ENCODE measurements around the gene EPB41L2.
"Not testable (repeated sequence)": the region's sequence is repeated elsewhere in the genome, so short reads cannot be mapped to it uniquely, and the experiment has no call there.

EPB41L2 gene

GRCh38 chr6:131024565-131024964 is 38.5 kb downstream of the EPB41L2 start:
- no peak overlapping the region for H3K4me3 ChIP-seq (ENCODE audit: low read length in 2 of 2)
- no peak overlapping the region for H3K9ac ChIP-seq (ENCODE audit: low read depth in 1 of 2, low read length in 2 of 2)
- H3K27me3 ChIP-seq (ENCODE audit: control insufficient read depth in 2 of 2, insufficient read depth in 2 of 2, low read length in 2 of 2), result no peaks in the 10 kb centered on the region
- no peaks in the 10 kb centered on the region for H3K9me3 ChIP-seq (ENCODE audit: control insufficient read depth in 2 of 2, low read length in 2 of 2)
- H3K27ac ChIP-seq (ENCODE audit: low read depth in 2 of 2, low read length in 2 of 2), result no peak overlapping the region
- H3K4me1 ChIP-seq (ENCODE audit: control insufficient read depth in 2 of 2, insufficient read depth in 2 of 2, low read length in 2 of 2), result peaks cover 0 to 3% of the 10 kb centered on the region in 2 donors
- H3K36me3 ChIP-seq (ENCODE audit: control insufficient read depth in 2 of 2, insufficient read depth in 2 of 2, low read length in 2 of 2), result no peaks in the 10 kb centered on the region

- no peak overlapping the region for H3K27ac ChIP-seq (ENCODE audit: low read depth in 2 of 2, low read length in 2 of 2)
- no peaks in the 10 kb centered on the region for H3K9me3 ChIP-seq (ENCODE audit: control insufficient read depth in 2 of 2, low read length in 2 of 2)
- peaks cover 0 to 3% of the 10 kb centered on the region in 2 donors for H3K4me1 ChIP-seq (ENCODE audit: control insufficient read depth in 2 of 2, insufficient read depth in 2 of 2, low read length in 2 of 2)
- no peak overlapping the region for H3K4me3 ChIP-seq (ENCODE audit: low read length in 2 of 2)
- H3K36me3 ChIP-seq (ENCODE audit: control insufficient read depth in 2 of 2, insufficient read depth in 2 of 2, low read length in 2 of 2), result no peaks in the 10 kb centered on the region
- no peak overlapping the region for H3K9ac ChIP-seq (ENCODE audit: low read depth in 1 of 2, low read length in 2 of 2)
- H3K27me3 ChIP-seq (ENCODE audit: control insufficient read depth in 2 of 2, insufficient read depth in 2 of 2, low read length in 2 of 2), result no peaks in the 10 kb centered on the region
Observed at GRCh38 chr6:131023834-131024504, 39.1 kb downstream of the EPB41L2 start.

- Histone ChIP-seq H3K27ac (ENCODE audit: low read depth in 2 of 2, low read length in 2 of 2) (no peak overlapping the region), H3K9ac (ENCODE audit: low read depth in 1 of 2, low read length in 2 of 2) (no peak overlapping the region), H3K36me3 (ENCODE audit: control insufficient read depth in 2 of 2, insufficient read depth in 2 of 2, low read length in 2 of 2) (no peaks in the 10 kb centered on the region), H3K9me3 (ENCODE audit: control insufficient read depth in 2 of 2, low read length in 2 of 2) (no peaks in the 10 kb centered on the region), H3K4me1 (ENCODE audit: control insufficient read depth in 2 of 2, insufficient read depth in 2 of 2, low read length in 2 of 2) (peaks cover 0 to 3% of the 10 kb centered on the region in 2 donors), H3K27me3 (ENCODE audit: control insufficient read depth in 2 of 2, insufficient read depth in 2 of 2, low read length in 2 of 2) (no peaks in the 10 kb centered on the region), H3K4me3 (ENCODE audit: low read length in 2 of 2) (no peak overlapping the region)
Observed at GRCh38 chr6:131022691-131023090, 40.4 kb downstream of the EPB41L2 start.

GRCh38 chr6:131017962-131018361 is 45.1 kb downstream of the EPB41L2 start:
- no peaks in the 10 kb centered on the region for H3K9me3 ChIP-seq (ENCODE audit: control insufficient read depth in 2 of 2, low read length in 2 of 2)
- no peak overlapping the region for H3K4me3 ChIP-seq (ENCODE audit: low read length in 2 of 2)
- H3K27ac ChIP-seq (ENCODE audit: low read depth in 2 of 2, low read length in 2 of 2), result no peak overlapping the region
- no peaks in the 10 kb centered on the region for H3K36me3 ChIP-seq (ENCODE audit: control insufficient read depth in 2 of 2, insufficient read depth in 2 of 2, low read length in 2 of 2)
- H3K9ac ChIP-seq (ENCODE audit: low read depth in 1 of 2, low read length in 2 of 2), result no peak overlapping the region
- no peaks in the 10 kb centered on the region for H3K27me3 ChIP-seq (ENCODE audit: control insufficient read depth in 2 of 2, insufficient read depth in 2 of 2, low read length in 2 of 2)
- peaks cover 0 to 8% of the 10 kb centered on the region in 2 donors for H3K4me1 ChIP-seq (ENCODE audit: control insufficient read depth in 2 of 2, insufficient read depth in 2 of 2, low read length in 2 of 2)

GRCh38 chr6:131015630-131016263 is 47.3 kb downstream of the EPB41L2 start:
- Histone ChIP-seq H3K36me3 (ENCODE audit: control insufficient read depth in 2 of 2, insufficient read depth in 2 of 2, low read length in 2 of 2) (no peaks in the 10 kb centered on the region), H3K9ac (ENCODE audit: low read depth in 1 of 2, low read length in 2 of 2) (no peak overlapping the region), H3K27ac (ENCODE audit: low read depth in 2 of 2, low read length in 2 of 2) (no peak overlapping the region), H3K9me3 (ENCODE audit: control insufficient read depth in 2 of 2, low read length in 2 of 2) (no peaks in the 10 kb centered on the region), H3K4me1 (ENCODE audit: control insufficient read depth in 2 of 2, insufficient read depth in 2 of 2, low read length in 2 of 2) (peaks cover 0 to 8% of the 10 kb centered on the region in 2 donors), H3K4me3 (ENCODE audit: low read length in 2 of 2) (no peak overlapping the region), H3K27me3 (ENCODE audit: control insufficient read depth in 2 of 2, insufficient read depth in 2 of 2, low read length in 2 of 2) (no peaks in the 10 kb centered on the region)

- H3K9me3 ChIP-seq (ENCODE audit: control insufficient read depth in 2 of 2, low read length in 2 of 2), result no peaks in the 10 kb centered on the region
- H3K9ac ChIP-seq (ENCODE audit: low read depth in 1 of 2, low read length in 2 of 2), result no peak overlapping the region
- no peak overlapping the region for H3K4me3 ChIP-seq (ENCODE audit: low read length in 2 of 2)
- peaks cover 0 to 8% of the 10 kb centered on the region in 2 donors for H3K4me1 ChIP-seq (ENCODE audit: control insufficient read depth in 2 of 2, insufficient read depth in 2 of 2, low read length in 2 of 2)
- no peaks in the 10 kb centered on the region for H3K36me3 ChIP-seq (ENCODE audit: control insufficient read depth in 2 of 2, insufficient read depth in 2 of 2, low read length in 2 of 2)
- H3K27ac ChIP-seq (ENCODE audit: low read depth in 2 of 2, low read length in 2 of 2), result peak overlapping the region in 1 of 2 donors; percentile 12
- no peaks in the 10 kb centered on the region for H3K27me3 ChIP-seq (ENCODE audit: control insufficient read depth in 2 of 2, insufficient read depth in 2 of 2, low read length in 2 of 2)
Observed at GRCh38 chr6:131015025-131015591, 47.9 kb downstream of the EPB41L2 start.

- Histone ChIP-seq H3K9ac (ENCODE audit: low read depth in 1 of 2, low read length in 2 of 2) (no peak overlapping the region), H3K36me3 (ENCODE audit: control insufficient read depth in 2 of 2, insufficient read depth in 2 of 2, low read length in 2 of 2) (no peaks in the 10 kb centered on the region), H3K4me1 (ENCODE audit: control insufficient read depth in 2 of 2, insufficient read depth in 2 of 2, low read length in 2 of 2) (peaks cover 0 to 8% of the 10 kb centered on the region in 2 donors), H3K27ac (ENCODE audit: low read depth in 2 of 2, low read length in 2 of 2) (no peak overlapping the region), H3K9me3 (ENCODE audit: control insufficient read depth in 2 of 2, low read length in 2 of 2) (no peaks in the 10 kb centered on the region), H3K27me3 (ENCODE audit: control insufficient read depth in 2 of 2, insufficient read depth in 2 of 2, low read length in 2 of 2) (no peaks in the 10 kb centered on the region), H3K4me3 (ENCODE audit: low read length in 2 of 2) (peak overlapping the region in 1 of 2 donors; percentile 46)
Observed at GRCh38 chr6:131014080-131014776, 48.8 kb downstream of the EPB41L2 start.

- Histone ChIP-seq H3K36me3 (ENCODE audit: control insufficient read depth in 2 of 2, insufficient read depth in 2 of 2, low read length in 2 of 2) (no peaks in the 10 kb centered on the region), H3K9me3 (ENCODE audit: control insufficient read depth in 2 of 2, low read length in 2 of 2) (no peaks in the 10 kb centered on the region), H3K4me1 (ENCODE audit: control insufficient read depth in 2 of 2, insufficient read depth in 2 of 2, low read length in 2 of 2) (peaks cover 0 to 8% of the 10 kb centered on the region in 2 donors), H3K4me3 (ENCODE audit: low read length in 2 of 2) (peak overlapping the region; percentile 33 to 46), H3K9ac (ENCODE audit: low read depth in 1 of 2, low read length in 2 of 2) (no peak overlapping the region), H3K27ac (ENCODE audit: low read depth in 2 of 2, low read length in 2 of 2) (no peak overlapping the region), H3K27me3 (ENCODE audit: control insufficient read depth in 2 of 2, insufficient read depth in 2 of 2, low read length in 2 of 2) (no peaks in the 10 kb centered on the region)
Observed at GRCh38 chr6:131013495-131013894, 49.5 kb downstream of the EPB41L2 start.

GRCh38 chr6:131009790-131010189 is 53.3 kb downstream of the EPB41L2 start:
- Histone ChIP-seq H3K4me3 (ENCODE audit: low read length in 2 of 2) (no peak overlapping the region), H3K27me3 (ENCODE audit: control insufficient read depth in 2 of 2, insufficient read depth in 2 of 2, low read length in 2 of 2) (no peaks in the 10 kb centered on the region), H3K36me3 (ENCODE audit: control insufficient read depth in 2 of 2, insufficient read depth in 2 of 2, low read length in 2 of 2) (no peaks in the 10 kb centered on the region), H3K4me1 (ENCODE audit: control insufficient read depth in 2 of 2, insufficient read depth in 2 of 2, low read length in 2 of 2) (peaks cover 0 to 3% of the 10 kb centered on the region in 2 donors), H3K9ac (ENCODE audit: low read depth in 1 of 2, low read length in 2 of 2) (no peak overlapping the region), H3K27ac (ENCODE audit: low read depth in 2 of 2, low read length in 2 of 2) (no peak overlapping the region), H3K9me3 (ENCODE audit: control insufficient read depth in 2 of 2, low read length in 2 of 2) (peaks cover 0 to 3% of the 10 kb centered on the region in 2 donors)

- not testable (repeated sequence) for H3K27me3 ChIP-seq (ENCODE audit: control insufficient read depth in 2 of 2, insufficient read depth in 2 of 2, low read length in 2 of 2); H3K36me3 ChIP-seq (ENCODE audit: control insufficient read depth in 2 of 2, insufficient read depth in 2 of 2, low read length in 2 of 2); H3K4me3 ChIP-seq (ENCODE audit: low read length in 2 of 2); H3K9me3 ChIP-seq (ENCODE audit: control insufficient read depth in 2 of 2, low read length in 2 of 2); H3K9ac ChIP-seq (ENCODE audit: low read depth in 1 of 2, low read length in 2 of 2); H3K4me1 ChIP-seq (ENCODE audit: control insufficient read depth in 2 of 2, insufficient read depth in 2 of 2, low read length in 2 of 2); H3K27ac ChIP-seq (ENCODE audit: low read depth in 2 of 2, low read length in 2 of 2)
Observed at GRCh38 chr6:131008965-131009364, 54.1 kb downstream of the EPB41L2 start.

All from mucosa of rectum (tissue), 2 donors.